CD4-positive, alpha-beta T cell treated with Interleukin-17A for 1 hour (primary cell): ENCODE results near the gene PRORP.
"Not testable (repeated sequence)": the region's sequence is repeated elsewhere in the genome, so short reads cannot be mapped to it uniquely, and the experiment has no call there.

ENCODE experiments used
- DNase-seq: peaks from one replicate; pipeline ENCODE4 v3.0.0-alpha.2; 2020

PRORP gene

DNA sequence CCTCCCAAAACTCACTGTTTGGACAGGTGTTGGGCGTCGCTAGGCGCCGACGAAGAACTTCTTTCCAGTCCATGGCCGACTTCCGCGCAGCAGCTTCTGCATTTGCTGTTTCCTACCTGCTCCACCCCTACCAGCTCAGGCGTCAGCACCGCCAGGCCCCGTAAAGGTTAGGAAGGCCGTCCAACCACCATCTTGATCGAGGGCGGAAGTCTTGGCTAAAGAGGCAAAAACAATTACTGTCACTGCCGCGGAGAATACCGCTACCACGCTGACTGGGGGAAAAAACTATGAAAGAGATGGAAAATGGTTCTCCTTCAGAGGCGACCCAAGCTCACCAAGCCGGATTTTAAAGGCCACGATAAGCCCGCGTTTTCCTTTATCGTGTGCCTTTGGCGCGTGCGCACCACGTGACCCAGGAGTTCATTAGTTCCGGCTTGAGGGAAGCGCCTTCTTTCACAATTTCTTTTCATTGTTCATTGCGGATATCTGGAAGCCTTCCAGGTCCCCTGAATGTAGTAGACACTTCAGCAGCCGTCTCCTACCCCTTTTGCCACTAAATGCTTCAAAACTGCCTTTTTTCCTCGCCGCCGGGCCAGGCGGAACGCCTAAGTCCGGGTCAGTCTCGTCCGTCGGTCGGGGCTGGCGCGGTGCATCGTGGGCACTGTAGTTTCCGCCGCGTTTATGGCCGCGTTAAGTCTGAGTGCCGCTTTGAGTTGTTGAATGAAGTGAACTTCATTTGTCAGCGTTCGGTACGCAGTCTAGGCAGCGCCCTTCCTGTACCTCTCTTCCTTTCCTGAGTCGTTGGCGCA lies at the start of gene PRORP, which contains the start of gene PPP2R3C:
Gene PRORP (plus strand): TSS at position 666 of the 809 bp plus-strand sequence. CDS start 694 bp downstream, outside the sequence.
Gene PPP2R3C (minus strand): TSS at position 104 of the 809 bp plus-strand sequence. CDS start 31 bp downstream, at position 73.
- peak; percentile 95 for DNase-seq

DNA sequence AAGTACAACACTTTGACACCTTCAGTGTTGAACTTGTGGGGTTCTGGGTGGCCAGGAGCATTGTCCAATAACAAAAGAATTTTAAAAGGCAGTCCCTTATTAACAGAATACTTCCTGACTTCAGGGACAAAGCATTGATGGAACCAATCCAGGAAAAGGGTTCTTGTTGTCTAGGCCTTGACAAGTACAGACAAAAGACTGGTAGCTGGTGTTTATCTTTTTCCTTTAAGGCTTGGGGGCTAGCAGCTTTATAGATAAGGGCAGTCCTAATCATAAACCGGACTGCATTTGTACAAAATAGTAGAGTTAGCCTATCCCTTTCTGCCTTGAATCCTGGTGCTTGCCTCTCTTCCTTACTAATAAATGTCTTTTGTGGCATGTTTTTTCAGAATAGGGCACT lies 48.9 kb upstream of the PRORP start:
- DNase-seq = no peak

DNA sequence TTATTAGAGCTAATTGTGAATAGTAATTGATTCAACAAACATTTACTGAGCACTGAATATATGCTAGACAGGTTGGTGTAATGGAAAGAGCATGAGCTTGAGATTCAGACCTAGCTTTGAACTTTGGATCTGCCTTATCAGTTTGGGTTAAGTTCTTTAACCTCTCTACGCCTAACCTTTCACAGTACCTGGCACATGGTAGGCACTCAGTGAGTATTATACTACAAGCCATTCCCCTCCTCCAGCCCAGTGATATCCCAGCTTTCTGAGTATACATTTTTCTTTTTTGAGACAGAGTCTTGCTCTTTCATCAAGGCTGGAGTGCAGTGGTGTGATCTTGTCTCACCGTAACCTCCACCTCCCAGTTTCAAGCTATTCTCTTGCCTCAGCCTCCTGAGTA lies 44.3 kb upstream of the PRORP start:
- DNase-seq = no peak

DNA sequence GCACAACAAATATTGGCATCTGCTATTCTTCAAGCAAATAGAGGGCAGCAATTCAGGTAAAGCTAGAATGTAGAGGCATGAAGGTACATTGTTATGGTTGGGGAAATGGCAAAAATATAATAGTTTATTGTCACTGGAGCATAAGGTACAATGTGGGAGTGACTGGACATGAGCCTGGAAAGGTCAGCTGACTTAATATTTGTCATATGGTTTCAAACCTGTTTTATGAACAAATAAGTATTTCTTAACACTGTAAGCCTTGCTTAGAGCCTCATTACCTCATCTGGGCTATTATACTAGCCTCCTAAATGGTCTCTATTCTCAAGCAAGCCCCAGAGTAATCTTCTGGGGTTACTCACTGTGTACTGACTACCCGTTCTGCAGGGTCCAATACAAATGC lies 42.6 kb upstream of the PRORP start:
- no peak for DNase-seq

DNA sequence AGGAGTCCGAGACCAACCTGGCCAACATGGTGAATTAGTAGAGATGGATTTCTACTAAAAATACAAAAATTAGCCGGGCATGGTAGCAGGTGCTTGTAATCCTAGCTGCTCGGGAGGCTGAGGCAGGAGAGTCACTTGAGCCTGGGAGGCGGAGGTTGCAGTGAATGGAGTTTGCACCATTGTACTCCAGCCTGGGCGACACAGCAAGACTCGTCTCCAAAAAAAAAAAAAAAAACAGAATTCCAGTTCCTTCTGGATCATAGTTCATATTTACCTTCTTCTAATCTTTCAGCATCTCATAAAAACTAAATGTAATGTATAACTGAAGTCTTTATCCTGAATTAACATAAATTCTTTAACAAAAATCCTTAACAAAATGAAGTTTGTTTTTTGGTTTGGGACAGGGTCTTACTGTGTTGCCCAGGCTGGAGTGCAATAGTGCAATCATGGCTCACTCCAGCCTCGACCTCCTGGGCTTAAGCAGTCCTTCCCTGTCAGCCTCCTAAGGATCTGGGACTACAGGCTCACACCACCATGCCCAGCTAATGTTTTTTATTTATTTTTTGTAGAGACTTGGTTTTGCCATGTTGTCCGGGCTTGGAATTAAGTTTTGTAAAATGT lies 38.7 kb upstream of the PRORP start:
- DNase-seq = no peak

DNA sequence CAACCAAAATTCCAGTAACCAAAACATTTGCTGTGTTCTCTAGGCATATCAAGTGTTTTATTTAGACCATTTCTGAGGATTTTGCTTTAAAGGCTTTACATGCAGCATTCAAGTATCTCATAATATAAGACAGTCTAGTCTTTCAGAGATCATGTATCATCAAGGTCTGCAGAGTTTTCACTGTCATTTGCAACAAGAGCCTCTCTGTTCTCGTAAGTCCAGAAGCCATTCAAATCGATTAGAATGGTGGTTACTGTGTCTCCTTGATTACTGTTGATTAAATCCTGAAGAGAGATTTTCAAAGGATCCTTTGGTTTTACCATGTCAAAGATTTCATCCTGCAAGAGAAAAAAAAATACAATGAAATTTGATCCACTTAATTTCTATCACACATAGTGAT lies 36.9 kb upstream of the PRORP start:
- DNase-seq = no peak

DNA sequence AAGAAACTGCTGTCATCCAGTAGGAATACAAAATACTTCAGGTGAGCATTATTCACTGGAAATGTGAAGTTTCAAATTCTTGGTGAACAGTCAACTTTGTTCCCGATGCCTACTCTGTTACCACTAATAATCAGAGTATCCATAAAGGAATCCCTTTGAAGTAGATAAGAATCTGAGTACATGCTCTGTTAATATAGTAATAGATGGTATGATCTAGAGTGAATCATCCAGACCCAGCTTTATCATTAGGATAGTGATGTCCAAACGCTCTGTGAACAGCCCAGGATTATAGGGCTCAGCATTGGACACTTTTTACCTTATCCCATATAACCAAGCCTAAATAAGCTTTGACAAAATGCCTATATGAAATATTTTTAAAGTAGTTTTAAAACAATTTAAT lies 33.8 kb upstream of the PRORP start:
- DNase-seq = no peak

DNA sequence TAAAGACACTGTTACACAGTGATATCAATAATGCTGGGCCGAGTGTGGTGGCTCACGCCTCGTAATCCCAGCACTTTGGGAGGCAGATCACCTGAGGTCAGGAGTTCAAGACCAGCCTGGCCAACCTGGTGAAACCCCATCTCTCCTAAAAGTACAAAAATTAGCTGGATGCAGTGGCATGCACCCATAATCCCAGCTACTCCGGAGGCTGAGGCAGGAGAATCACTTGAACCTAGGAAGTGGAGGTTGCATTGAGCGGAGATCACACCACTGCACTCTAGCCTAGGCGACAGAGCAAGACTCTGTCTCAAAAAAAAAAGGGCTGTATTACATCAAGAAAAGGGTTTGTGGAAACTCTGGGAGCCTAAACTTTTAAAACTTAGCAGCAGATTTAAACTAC lies 27.7 kb upstream of the PRORP start:
- not testable (repeated sequence) for DNase-seq

DNA sequence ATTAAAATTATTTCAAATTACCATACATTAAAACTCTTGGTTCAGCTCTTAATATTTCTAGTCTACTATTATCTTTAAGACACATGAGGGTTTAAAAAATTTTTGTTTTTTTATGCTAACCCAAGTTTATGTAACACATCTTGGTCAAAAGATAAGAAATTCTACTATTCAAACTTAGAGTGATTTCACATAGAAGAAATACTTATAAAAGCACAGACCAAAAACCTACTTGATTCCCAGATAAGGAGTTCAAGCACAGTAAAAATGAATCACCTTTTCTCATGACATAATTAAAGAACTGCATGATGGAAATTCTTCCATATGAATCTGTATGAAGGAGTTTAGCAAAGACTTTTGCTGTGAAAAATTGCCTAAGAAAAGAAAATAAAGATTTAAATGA lies 14.5 kb upstream of the PRORP start:
- DNase-seq = no peak

DNA sequence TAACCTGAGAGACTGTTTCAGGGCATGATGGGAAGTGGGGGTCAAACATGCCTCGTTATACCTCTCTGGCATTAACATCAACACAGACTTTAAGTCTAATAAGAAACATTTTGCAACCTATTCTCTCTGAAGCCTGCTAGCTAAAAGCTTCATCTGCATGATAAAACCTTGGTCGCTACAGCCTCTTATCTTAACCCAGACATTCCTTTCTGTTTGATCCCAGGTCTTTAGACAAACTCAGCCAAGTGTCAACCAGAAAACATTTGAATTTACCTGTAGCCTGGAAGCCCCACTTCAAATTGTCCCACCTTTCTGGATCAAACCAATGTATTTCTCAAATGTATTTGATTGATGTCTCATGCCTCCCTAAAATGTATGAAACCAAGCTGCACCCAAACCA lies 9.7 kb upstream of the PRORP start:
- no peak for DNase-seq

DNA sequence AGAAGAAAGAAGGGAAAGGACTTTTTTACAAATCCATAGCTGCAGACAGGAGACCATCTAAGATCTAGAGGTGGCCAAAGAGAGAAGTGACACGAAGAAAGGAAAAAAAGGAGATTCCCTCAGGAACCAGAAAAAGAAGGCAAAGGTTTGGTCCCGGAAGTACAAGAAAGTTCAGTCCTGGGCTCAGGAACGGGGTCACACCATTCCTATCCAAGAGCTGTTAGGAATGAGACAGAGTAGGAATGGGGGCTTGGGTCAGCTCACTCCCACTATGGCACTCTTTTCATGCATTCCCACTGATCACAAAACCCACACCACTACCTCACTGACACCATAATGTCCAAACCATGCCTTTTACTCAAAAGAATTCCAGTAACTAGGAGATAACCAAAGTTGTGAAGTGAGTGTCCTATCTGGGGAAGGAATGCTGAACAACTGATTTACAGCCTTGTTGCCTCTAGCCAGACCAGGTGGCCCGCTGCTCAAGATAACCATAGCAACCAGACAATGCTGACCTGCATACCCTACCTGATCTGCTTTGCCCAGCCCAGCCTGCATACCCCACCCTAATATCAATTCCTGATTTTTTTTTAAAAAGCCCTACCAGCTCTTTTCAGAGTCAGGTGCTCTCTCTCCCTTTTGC lies 8.9 kb upstream of the PRORP start:
- no peak for DNase-seq

DNA sequence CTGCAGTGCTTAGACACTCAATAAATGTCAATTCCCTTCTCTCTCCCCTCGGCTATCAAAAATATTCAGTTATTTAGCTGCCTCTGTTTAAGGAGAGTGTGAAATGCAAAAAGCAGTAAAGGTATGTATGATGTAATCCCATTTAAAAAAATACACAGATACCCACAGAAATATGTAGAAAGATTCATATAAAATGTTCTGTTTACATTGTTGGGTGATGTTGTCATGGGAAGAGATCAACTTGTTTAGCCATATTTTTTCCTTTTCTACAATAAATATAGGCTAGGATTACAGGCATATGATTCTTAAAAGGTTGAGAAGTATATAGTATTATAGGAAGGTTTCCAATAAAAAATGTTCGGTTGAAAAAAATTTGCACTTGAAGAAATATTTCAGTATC lies 8.3 kb upstream of the PRORP start:
- DNase-seq = no peak

DNA sequence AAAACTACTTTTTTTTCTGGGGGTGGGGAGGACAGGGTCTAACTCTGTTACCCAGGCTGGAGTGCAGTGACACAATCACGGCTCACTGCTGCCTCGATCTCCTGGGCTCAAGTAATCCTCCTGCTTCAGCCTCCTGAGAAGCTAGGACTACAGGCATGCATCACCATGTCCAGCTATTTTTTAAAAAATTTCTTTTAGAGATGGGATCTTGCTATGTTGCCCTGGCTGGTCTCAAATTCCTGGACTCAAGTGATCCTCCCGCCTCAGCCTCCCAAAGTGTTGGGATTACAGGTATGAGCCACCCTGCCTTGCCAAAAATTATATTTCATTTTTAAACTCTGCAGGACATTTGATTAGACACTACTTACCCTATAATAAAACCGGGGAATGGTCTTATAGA lies 6.1 kb upstream of the PRORP start:
- DNase-seq = no peak

DNA sequence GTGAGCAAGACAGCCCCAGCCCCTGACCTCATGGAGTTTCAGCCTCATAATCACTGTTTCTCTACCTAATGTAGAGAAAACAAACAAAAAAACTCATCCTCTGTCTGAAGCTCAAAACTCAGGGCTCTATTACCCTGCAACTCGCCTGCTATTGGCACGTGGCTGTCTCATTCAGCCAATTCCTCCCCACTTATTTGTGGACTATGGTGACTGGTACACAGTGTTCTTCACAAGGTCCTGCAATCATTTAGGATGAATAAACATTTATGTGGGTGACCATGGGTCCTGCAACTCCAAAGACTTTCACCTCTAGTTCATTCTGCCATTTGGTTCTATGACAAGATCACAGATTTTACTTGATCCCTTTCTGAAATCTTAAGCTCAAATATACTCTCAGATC lies 5.2 kb upstream of the PRORP start:
- DNase-seq = no peak

DNA sequence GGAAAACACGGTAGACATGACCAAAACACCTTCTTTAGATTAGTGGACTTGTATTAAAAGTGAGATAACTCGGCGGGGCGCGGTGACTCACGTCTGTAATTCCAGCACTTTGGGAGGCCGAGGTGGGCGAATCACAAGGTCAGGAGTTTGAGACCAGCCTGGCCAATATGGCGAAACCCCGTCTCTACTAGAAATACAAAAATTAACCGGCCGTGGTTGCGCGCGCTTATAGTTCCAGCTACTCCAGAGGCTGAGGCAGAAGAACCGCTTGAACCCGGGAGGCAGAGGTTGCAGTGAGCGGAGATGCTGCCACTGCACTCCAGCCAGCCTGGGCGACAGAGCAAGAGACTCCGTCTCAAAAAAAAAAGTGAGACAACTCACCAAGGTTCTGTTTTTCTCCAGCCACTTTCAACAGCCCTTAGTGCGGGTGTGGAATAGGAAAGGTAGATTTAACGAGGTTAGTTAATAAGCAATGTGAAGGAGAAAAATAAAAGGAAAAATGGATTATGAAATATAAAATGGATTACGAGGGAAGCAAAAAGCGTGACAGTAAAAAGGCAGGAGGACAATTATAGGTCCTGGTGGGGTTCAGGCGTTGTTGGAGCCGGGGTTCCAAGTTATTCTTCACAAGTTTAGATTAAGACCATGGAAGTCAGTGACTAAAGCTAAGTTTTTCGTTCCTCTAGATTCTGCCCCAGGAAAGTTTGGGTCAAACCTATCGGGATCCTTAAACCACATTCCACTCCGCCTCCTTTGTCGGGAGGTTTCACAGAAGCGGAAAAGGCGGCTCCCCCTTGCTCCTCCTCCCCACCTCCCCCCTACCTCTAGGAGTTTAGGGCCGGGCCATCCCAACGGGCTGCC lies 1.1 kb upstream of the PRORP start:
- DNase-seq = peak; percentile 12

DNA sequence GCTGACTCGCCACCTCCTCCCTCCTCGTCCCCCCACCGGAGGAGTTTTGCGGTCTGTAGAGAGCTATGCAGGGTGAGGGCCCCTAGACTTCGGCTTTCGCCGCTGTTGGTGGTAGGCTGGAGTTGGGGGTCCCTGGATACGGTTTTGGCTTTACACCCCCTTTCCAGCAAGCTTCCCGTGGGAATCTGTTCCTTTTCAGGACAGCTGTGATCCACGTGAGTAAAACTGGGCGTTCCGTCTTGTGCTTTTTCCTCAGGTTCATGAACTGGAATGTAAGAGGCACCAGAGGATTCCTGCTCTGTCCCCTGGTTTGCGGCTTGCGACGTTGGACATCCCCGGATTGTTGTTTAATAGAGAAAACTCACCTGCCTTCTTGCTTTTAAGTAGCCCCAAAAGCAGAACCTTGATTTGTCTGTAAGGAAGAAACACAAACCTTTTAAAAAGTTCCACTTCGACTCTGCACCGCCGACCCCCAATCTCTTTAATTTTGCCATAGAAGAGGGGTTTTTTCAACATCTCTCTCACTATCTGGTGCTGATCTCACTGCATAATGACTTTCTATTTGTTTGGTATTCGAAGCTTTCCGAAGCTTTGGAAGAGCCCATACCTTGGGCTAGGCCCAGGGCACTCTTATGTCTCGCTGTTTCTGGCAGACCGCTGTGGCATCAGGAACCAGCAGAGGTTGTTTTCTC lies 490 bp downstream of the PRORP start:
- DNase-seq = peak; percentile 36

DNA sequence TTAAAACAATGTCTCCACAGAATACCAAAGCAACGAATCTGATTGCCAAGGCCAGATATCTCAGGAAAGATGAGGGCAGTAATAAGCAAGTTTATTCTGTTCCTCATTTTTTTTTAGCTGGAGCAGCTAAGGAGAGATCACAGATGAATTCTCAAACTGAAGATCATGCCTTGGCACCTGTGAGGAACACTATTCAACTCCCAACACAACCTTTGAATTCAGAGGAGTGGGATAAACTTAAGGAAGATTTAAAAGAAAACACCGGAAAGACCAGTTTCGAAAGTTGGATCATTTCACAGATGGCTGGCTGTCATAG lies 994 bp downstream of the PRORP start:
- no peak for DNase-seq

DNA sequence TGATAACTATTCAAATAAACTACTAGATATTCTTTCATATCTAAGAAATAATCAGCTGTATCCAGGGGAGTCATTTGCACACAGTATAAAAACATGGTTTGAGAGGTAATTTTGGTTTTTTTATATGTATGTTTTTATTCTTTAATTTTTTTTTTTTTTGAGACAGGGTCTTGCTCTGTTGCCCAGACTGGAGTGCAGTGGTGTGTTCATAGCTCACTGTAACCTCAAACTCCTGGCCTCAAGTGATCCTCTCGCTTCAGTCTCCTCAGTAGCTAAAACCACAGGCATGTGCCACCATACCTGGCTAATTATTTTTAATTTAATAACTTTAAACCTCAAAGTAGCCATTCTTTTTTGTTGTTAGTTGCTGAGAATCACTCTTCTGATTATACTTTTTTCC lies 1.8 kb downstream of the PRORP start:
- DNase-seq = no peak

DNA sequence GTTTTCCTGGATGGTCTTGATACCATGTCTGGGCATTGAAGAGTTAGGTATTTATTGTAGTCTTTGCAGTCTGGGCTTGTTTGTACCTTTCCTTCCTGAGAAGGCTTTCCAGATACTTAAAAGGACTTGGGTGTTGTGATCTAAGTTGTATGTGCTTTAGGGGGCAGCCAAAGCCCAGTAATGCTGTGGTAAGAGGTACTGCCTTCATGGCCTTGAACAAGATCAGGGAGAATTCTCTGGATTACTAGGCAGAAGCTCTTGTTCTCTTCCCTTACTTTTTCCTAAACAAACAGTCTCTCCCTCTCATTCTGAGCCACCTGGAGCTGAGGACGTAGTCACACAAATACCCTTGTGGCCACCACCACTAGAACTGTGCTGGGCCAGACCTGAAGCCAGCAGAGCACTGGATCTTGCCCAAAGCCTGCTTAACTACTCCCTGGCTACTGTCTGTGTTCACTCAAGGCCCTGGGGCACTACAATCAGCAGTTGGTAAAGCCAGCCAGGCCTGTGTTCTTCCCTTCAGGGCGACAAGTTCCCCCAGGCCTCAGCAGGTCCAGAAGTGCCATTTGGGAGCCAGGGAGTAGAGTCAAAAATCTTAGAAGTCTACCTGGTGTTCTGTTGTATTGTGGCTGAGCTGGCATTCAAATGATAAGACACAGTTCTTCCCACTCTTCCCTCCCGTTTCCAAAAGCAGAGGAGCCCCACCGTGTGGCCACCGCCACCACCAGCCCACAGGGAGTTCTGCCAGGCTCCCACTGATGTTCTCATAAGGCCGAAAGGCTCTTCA lies 11.4 kb downstream of the PRORP start:
- no peak for DNase-seq

DNA sequence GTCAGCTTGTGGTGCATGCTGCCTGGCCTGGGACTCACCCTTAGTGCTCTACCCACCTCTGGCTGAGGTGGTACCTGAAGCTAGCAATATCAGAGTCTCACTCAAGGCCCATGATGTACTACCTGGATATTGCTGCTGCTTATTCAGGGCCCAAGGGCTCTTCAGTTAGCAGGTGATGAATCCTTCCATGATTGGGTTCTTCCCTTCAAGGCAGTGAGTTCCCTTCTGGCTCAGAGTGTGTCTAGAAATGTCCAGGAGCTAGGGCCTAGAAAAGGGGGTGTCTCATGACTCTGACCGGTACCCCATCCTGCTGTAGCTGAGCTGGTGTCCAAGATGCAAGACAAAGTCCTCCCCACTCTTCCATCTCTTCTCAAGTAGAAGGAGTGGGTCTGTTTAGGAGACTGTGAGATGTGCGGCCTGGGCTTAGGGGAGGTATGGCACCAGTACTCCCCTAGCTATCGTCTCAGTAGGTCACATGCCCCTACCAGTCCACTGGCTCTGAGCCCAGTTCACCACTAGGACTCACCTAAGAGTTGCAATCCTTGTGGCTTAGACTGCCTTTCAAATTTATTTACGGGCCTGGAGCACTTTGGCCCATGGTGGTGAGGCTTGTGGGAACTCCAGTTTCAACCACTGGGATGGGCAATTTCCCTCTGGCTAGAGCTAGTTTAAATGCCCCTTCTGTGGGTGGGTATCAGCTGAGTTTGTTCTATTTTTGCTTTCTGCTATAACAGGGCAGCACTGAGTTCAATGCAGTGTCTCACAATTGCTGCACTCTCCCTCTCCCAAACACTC lies 12.2 kb downstream of the PRORP start:
- no peak for DNase-seq

DNA sequence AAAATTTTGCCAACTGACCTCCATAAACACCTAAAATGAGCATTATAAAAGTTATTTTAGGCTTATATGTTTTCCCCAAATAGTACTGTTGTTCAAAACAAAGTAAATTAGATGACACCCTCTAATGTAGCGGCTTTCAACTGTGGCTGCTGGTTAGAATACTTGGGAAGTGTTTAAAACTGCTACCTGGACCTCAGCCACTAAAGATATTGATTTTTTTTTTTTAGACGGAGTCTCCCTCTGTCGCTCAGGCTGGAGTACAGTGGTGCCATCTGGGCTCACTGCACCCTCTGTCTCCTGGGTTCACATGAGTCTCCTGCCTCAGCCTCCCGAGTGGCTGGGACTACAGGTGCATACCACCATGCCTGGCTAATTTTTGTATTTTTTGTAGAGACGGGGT lies 16.2 kb downstream of the PRORP start:
- no peak for DNase-seq
